GM18861 (cell line): ENCODE results near the gene DIP2C.

Source experiments
- ATAC-seq: cut with Tn5 transposase; IDR thresholded peaks from one replicate; pipeline ENCODE4 v1.9.1; 2021; ENCODE audit not compliant: unreplicated experiment

DIP2C gene

GRCh38 chr10:677750-678661, 11.5 kb downstream of the DIP2C start:
- ATAC-seq = no peak

- no peak for ATAC-seq
Observed at GRCh38 chr10:677038-677437, 12.4 kb downstream of the DIP2C start.

- ATAC-seq = no peak
Observed at GRCh38 chr10:676178-676577, 13.3 kb downstream of the DIP2C start.

GRCh38 chr10:675532-675931, 13.9 kb downstream of the DIP2C start:
- ATAC-seq = no peak

- ATAC-seq = no peak
Observed at GRCh38 chr10:673492-673891, 16.0 kb downstream of the DIP2C start.

GRCh38 chr10:672992-673391, 16.5 kb downstream of the DIP2C start:
- no peak for ATAC-seq

- ATAC-seq = no peak
Observed at GRCh38 chr10:672203-672602, 17.3 kb downstream of the DIP2C start.

GRCh38 chr10:670990-671389, 18.5 kb downstream of the DIP2C start:
- no peak for ATAC-seq

- no peak for ATAC-seq
Observed at GRCh38 chr10:670038-670437, 19.4 kb downstream of the DIP2C start.

GRCh38 chr10:668786-669485, 20.5 kb downstream of the DIP2C start:
- ATAC-seq = no peak

- no peak for ATAC-seq
Observed at GRCh38 chr10:667602-668143, 21.8 kb downstream of the DIP2C start.

GRCh38 chr10:667096-667495, 22.4 kb downstream of the DIP2C start:
- no peak for ATAC-seq

- no peak for ATAC-seq
Observed at GRCh38 chr10:666237-667012, 23.0 kb downstream of the DIP2C start.

GRCh38 chr10:665579-666091, 23.8 kb downstream of the DIP2C start:
- ATAC-seq = no peak

- no peak for ATAC-seq
Observed at GRCh38 chr10:664893-665292, 24.6 kb downstream of the DIP2C start.

- ATAC-seq = no peak
Observed at GRCh38 chr10:664301-664700, 25.2 kb downstream of the DIP2C start.

GRCh38 chr10:663831-664251, 25.6 kb downstream of the DIP2C start:
- ATAC-seq = no peak

- ATAC-seq = no peak
Observed at GRCh38 chr10:663466-663751, 26.1 kb downstream of the DIP2C start.

- no peak for ATAC-seq
Observed at GRCh38 chr10:662686-663465, 26.6 kb downstream of the DIP2C start.

GRCh38 chr10:662223-662605, 27.3 kb downstream of the DIP2C start:
- no peak for ATAC-seq
